CD8-positive, alpha-beta memory T cell (primary cell): ENCODE results near the gene GFER. TPM values are rescaled to one million over a fixed set of nuclear protein-coding genes. Genes with fewer than 3 reads are reported as not detected.

Experiments used
- CTCF ChIA-PET: fragments of 350-600 bp; sonication (Branson Sonifier 250); formaldehyde crosslinking; loops from one replicate; lab custom pipeline; 2021; ENCODE audit warnings: antibody characterized with exemption; lab: Charles Lee
- POLR2A ChIA-PET: fragments of 350-600 bp; sonication (Branson Sonifier 250); formaldehyde crosslinking; loops from one replicate; lab custom pipeline; 2021; ENCODE audit warnings: antibody characterized with exemption; lab: Charles Lee
- DNase-seq, 5 donors: peaks; one replicate each; pipeline versions ENCODE4 v3.0.0 to v3.0.0-alpha.2; 2020 to 2022; ENCODE audit warnings: mixed read lengths in 1 of 5
- H3K27ac ChIP-seq: one replicate; pipeline ENCODE4 v1.7.0; 2013; ENCODE audit warnings: low read depth, mild to moderate bottlenecking, low read length, moderate library complexity
- H3K27me3 ChIP-seq: 2 replicates; pipeline ENCODE4 v1.7.0; 2013; ENCODE audit warnings: low read length, mild to moderate bottlenecking; ENCODE audit not compliant: insufficient read depth, poor library complexity, severe bottlenecking
- H3K36me3 ChIP-seq: 2 replicates; pipeline ENCODE4 v1.7.0; 2013; ENCODE audit warnings: mild to moderate bottlenecking, low read length, moderate library complexity; ENCODE audit not compliant: insufficient read depth
- H3K4me1 ChIP-seq: 2 replicates; pipeline ENCODE4 v1.7.0; 2013; ENCODE audit warnings: mild to moderate bottlenecking, low read length, moderate library complexity; ENCODE audit not compliant: insufficient read depth
- H3K4me3 ChIP-seq: 2 replicates; pipeline ENCODE4 v1.7.0; 2013; ENCODE audit warnings: mild to moderate bottlenecking, low read length
- H3K9me3 ChIP-seq: 2 replicates; pipeline ENCODE4 v1.7.0; 2013; ENCODE audit warnings: mild to moderate bottlenecking, low read length
- H3K27ac Mint-ChIP-seq, 8 donors: one replicate each; pipeline ENCODE4 v1.8.0; 2020 to 2021; ENCODE audit warnings: mixed read lengths in 8 of 8, mild to moderate bottlenecking in 6 of 8, inconsistent platforms in 3 of 8, moderate library complexity in 3 of 8
- H3K27me3 Mint-ChIP-seq, 2 donors: one replicate each; pipeline ENCODE4 v1.8.0; 2020 to 2021; ENCODE audit warnings: mixed read lengths in 2 of 2, mild to moderate bottlenecking in 1 of 2, moderate library complexity in 1 of 2
- H3K36me3 Mint-ChIP-seq, 3 donors: one replicate each; pipeline ENCODE4 v1.8.0; 2020 to 2021; ENCODE audit warnings: mixed read lengths in 3 of 3, inconsistent platforms in 1 of 3, mild to moderate bottlenecking in 1 of 3
- H3K4me1 Mint-ChIP-seq, 3 donors: one replicate each; pipeline ENCODE4 v1.8.0; 2020 to 2021; ENCODE audit warnings: mixed read lengths in 3 of 3, inconsistent platforms in 1 of 3, mild to moderate bottlenecking in 1 of 3
- H3K4me3 Mint-ChIP-seq, 7 donors: one replicate each; pipeline ENCODE4 v1.8.0; 2020 to 2021; ENCODE audit warnings: mixed read lengths in 7 of 7, mild to moderate bottlenecking in 6 of 7, moderate library complexity in 4 of 7, inconsistent platforms in 2 of 7
- H3K9me3 Mint-ChIP-seq, 5 donors: one replicate each; pipeline ENCODE4 v1.8.0; 2020 to 2022; ENCODE audit warnings: mixed read lengths in 5 of 5, mild to moderate bottlenecking in 3 of 5, moderate library complexity in 2 of 5, inconsistent platforms in 1 of 5
- polyA plus RNA-seq: library from polyadenylated mRNA; unstranded; fragments of 300-500 nt; fragmentation: Illumina TruSeq; gene quantifications from one replicate; pipeline ENCODE4 v1.2.3, GENCODE V29; 2021
- total RNA-seq, 2 experiments: library from RNA; stranded (reverse); gene quantifications; one replicate each; pipeline ENCODE4 v1.2.3, GENCODE V29; 2021

GFER gene
- total and polyA plus RNA-seq, 3 experiments from 2014 or later = 38.4 to 50.1 (median 41.7) TPM

DNA sequence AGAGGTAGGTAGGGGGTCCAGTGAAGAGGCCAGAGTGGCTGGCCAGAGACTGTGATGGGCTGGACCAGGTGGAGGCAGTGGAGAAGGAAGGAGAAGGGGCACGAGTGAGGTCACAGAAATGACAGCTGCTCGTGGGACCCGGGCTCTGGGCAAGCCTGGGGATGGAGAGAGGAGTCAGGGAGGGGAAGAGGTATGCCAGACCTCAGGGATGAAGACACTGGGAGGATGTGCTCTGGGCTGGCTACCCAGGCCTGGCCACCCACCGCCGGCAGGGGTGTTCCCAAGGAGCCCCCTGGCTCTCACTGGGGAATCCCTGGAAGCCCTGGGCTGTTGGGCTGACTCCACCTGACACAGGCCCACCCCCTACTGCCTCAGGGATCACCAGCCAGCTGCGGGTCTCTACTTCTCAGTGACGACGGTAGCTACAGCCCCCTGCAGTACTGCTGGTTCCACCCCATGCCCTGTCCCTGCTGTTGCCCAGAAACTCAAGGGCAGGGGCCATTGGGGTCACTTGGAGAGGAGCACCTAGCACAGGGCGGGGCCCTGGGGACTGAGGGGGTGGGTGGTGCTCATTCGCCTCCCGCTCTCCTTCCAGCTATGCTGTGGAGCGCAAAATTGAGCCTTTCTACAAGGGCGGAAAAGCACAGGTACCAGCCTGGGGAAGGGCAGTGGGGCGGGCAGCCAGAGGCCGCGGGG, 10.4 kb upstream of the GFER start:
- H3K9me3 Mint-ChIP-seq = peaks cover 0 to 5% (median 0%) of the 10 kb centered on the region in 5 donors
- H3K4me3 ChIP-seq = no peak overlapping the region
- peaks cover 0 to 5% of the 10 kb centered on the region in 2 donors for H3K27me3 Mint-ChIP-seq
- peaks cover 17 to 20% (median 19%) of the 10 kb centered on the region in 3 donors for H3K4me1 Mint-ChIP-seq
- H3K9me3 ChIP-seq = no peaks in the 10 kb centered on the region
- POLR2A ChIA-PET = interaction anchor here (0.6 to 1.2 kb wide), 2 partner anchors 9 to 13 kb away, joined by 3 to 6 read pairs; partner anchors contain the start of gene RPS2
- CTCF ChIA-PET = interaction anchor here (0.7 to 1.0 kb wide), 2 partner anchors 13 to 31 kb away, joined by 3 read pairs; no protein-coding TSS in a partner anchor
- H3K27me3 ChIP-seq = no peaks in the 10 kb centered on the region
- peaks cover 17% of the 10 kb centered on the region for H3K4me1 ChIP-seq
- peaks cover 20% of the 10 kb centered on the region for H3K36me3 ChIP-seq
- H3K27ac Mint-ChIP-seq = no peak overlapping the region
- DNase-seq = no peak
- no peak overlapping the region for H3K27ac ChIP-seq
- H3K36me3 Mint-ChIP-seq = peaks cover 0 to 56% (median 2%) of the 10 kb centered on the region in 3 donors
- peak overlapping the region in 5 of 7 donors; percentile 12 to 93 (median 52) for H3K4me3 Mint-ChIP-seq

DNA sequence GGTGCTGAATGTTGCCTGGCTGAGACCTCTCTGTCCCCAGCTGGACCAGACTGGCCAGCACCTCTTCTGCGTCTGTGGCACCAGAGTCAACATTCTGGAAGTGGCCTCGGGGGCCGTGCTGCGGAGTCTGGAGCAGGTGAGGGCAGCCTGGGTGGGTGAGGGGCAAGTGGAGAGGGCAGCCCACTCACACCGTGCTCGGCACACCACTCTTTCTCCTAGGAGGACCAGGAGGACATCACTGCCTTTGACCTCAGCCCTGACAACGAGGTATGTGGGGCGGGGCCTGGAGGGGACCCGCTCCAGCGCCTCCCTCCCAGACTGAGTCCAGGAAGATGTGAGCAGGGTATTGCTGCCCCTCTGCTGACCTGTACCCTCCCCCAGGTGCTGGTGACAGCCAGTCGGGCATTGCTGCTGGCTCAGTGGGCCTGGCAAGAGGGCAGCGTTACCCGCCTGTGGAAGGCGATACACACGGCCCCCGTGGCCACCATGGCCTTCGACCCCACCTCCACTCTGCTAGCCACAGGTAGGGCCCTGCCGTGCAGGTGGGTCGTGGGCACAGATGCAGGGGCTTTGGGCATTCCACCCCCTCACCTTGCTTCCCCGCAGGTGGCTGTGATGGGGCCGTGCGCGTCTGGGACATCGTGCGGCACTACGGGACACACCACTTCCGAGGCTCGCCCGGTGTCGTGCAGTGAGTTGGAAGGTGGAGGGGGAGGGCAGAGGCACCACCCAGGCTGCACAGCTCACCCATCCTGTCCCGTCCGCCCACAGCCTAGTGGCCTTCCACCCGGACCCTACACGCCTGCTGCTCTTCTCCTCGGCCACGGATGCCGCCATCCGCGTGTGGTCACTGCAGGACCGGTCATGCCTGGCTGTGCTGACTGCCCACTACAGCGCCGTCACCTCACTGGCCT, 9.6 kb upstream of the GFER start:
- H3K27ac ChIP-seq = no peak overlapping the region
- CTCF ChIA-PET = interaction anchor here (0.7 kb wide), 1 partner anchor 30 kb away, joined by 3 read pairs; no protein-coding TSS in a partner anchor
- H3K4me1 ChIP-seq = peaks cover 17% of the 10 kb centered on the region
- POLR2A ChIA-PET = interaction anchor here (0.8 kb wide), 1 partner anchor 10 kb away, joined by 3 read pairs; the partner anchor contains the start of gene RPS2
- H3K27ac Mint-ChIP-seq = no peak overlapping the region
- H3K27me3 ChIP-seq = no peaks in the 10 kb centered on the region
- H3K4me3 ChIP-seq = no peak overlapping the region
- H3K27me3 Mint-ChIP-seq = peaks cover under 1 to 5% of the 10 kb centered on the region in 2 donors
- peaks cover 20% of the 10 kb centered on the region for H3K36me3 ChIP-seq
- no peaks in the 10 kb centered on the region for H3K9me3 ChIP-seq
- H3K4me3 Mint-ChIP-seq = peak overlapping the region in 4 of 7 donors; percentile 12 to 74 (median 32)
- H3K36me3 Mint-ChIP-seq = peaks cover 0 to 57% (median 2%) of the 10 kb centered on the region in 3 donors
- peaks cover 0 to 5% (median 0%) of the 10 kb centered on the region in 5 donors for H3K9me3 Mint-ChIP-seq
- H3K4me1 Mint-ChIP-seq = peaks cover 17 to 20% (median 19%) of the 10 kb centered on the region in 3 donors
- DNase-seq = no peak

DNA sequence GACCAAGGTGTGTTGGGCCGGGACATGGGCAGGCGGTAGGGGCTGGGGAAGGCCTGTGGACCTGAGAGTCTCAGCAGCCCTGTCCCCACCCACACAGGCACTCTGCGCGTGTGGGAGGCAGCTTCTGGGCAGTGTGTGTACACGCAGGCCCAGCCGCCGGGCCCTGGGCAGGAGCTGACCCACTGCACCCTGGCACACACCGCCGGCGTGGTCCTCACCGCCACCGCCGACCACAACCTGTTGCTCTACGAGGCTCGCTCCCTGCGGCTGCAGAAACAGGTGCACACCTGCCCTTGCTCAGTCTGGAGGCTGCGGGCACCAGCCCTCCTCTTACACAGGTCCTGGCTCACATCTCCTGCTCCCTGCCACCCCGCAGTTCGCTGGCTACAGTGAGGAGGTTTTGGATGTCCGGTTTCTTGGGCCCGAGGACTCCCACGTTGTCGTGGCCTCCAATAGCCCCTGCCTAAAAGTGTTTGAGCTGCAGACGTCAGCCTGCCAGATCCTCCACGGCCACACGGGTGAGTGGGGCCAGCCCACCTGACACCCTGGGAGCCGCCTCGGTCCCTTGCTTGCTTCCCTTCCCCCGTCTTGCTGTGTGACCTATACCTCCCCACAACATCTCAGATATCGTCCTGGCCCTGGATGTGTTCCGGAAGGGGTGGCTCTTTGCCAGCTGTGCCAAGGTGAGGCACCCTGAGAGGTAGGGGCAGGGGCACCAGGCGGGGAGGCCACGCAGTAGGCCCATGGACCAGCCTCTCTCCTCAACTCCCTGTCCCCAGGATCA, 8.4 kb upstream of the GFER start:
- H3K27me3 ChIP-seq = peaks cover 3% of the 10 kb centered on the region
- CTCF ChIA-PET = no interaction called here
- H3K9me3 Mint-ChIP-seq = peaks cover 0 to 5% (median 0%) of the 10 kb centered on the region in 5 donors

DNA sequence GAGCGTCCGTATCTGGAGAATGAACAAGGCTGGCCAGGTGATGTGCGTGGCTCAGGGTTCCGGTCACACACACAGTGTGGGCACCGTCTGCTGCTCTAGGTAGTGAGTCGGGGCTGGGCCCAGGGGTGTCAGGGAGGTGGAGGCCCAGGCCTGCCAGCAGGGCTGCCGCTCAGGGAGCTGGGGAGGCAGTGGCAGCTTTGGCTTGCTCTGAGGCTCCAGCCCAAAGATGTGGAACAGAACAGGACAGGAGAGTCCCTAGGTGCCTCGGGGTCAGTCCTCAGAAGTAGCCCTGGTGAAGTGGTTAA, 7.8 kb upstream of the GFER start:
- H3K4me1 Mint-ChIP-seq = peaks cover 13 to 15% (median 14%) of the 10 kb centered on the region in 3 donors
- H3K4me3 Mint-ChIP-seq = no peak overlapping the region
- H3K9me3 Mint-ChIP-seq = peaks cover 0 to 5% (median 0%) of the 10 kb centered on the region in 5 donors
- ChIA-PET CTCF (no interaction called here), POLR2A (interaction anchor here (1.4 kb wide), 1 partner anchor 11 kb away, joined by 5 read pairs; the partner anchor contains the start of gene RPS2)
- H3K4me1 ChIP-seq = peaks cover 12% of the 10 kb centered on the region
- peaks cover 8% of the 10 kb centered on the region for H3K27me3 ChIP-seq
- H3K4me3 ChIP-seq = no peak overlapping the region
- H3K27ac Mint-ChIP-seq = no peak overlapping the region
- peaks cover 20% of the 10 kb centered on the region for H3K36me3 ChIP-seq
- no peak for DNase-seq
- H3K9me3 ChIP-seq = no peaks in the 10 kb centered on the region
- no peak overlapping the region for H3K27ac ChIP-seq
- H3K27me3 Mint-ChIP-seq = peaks cover 6 to 13% of the 10 kb centered on the region in 2 donors
- peaks cover 0 to 57% (median 2%) of the 10 kb centered on the region in 3 donors for H3K36me3 Mint-ChIP-seq

More for the DNA sequence above, 8.4 kb upstream of the GFER start:
- H3K4me3 ChIP-seq = no peak overlapping the region
- peaks cover 17 to 20% (median 19%) of the 10 kb centered on the region in 3 donors for H3K4me1 Mint-ChIP-seq
- no peak overlapping the region for H3K27ac Mint-ChIP-seq
- peak overlapping the region in 1 of 7 donors; percentile 56 for H3K4me3 Mint-ChIP-seq
- POLR2A ChIA-PET = interaction anchor here (0.8 kb wide), 1 partner anchor 11 kb away, joined by 3 read pairs; the partner anchor contains the start of gene RPS2
- no peaks in the 10 kb centered on the region for H3K9me3 ChIP-seq
- H3K36me3 Mint-ChIP-seq = peaks cover 0 to 57% (median 2%) of the 10 kb centered on the region in 3 donors
- peaks cover 3 to 9% of the 10 kb centered on the region in 2 donors for H3K27me3 Mint-ChIP-seq
- H3K27ac ChIP-seq = no peak overlapping the region
- DNase-seq = no peak
- peaks cover 20% of the 10 kb centered on the region for H3K36me3 ChIP-seq
- H3K4me1 ChIP-seq = peaks cover 17% of the 10 kb centered on the region

DNA sequence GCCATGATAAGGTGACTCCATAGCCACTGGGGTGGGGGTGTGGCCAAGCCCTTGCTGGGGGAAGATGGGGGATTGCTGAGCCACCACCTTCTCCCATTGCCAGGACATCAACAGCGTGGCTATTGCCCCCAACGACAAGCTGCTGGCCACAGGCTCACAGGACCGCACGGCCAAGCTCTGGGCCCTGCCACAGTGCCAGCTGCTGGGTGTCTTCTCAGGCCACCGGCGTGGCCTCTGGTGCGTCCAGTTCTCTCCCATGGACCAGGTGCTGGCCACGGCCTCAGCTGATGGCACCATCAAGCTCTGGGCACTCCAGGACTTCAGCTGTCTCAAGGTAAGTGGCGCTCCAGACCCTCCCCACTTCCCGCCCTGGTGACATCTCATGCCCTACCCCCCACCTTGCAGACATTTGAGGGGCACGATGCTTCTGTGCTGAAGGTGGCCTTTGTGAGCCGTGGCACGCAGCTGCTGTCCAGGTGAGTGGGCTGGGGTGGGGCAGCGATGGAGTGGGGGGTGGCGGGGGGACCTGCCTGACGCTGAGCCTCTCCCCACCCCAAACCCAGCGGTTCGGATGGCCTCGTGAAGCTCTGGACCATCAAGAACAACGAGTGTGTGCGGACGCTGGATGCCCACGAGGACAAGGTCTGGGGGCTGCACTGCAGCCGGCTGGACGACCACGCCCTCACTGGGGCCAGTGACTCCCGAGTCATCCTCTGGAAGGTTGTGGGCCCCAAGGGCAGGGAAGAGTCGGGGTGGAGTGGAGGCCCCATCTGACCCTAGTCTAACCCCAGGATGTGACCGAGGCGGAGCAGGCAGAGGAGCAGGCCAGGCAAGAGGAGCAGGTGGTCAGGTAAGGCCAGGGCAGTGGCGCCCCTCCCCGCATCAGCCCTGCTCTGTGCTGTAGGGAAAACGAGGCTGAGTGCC, 6.8 kb upstream of the GFER start:
- DNase-seq = no peak
- H3K27me3 ChIP-seq = peaks cover 16% of the 10 kb centered on the region
- H3K27ac Mint-ChIP-seq = no peak overlapping the region
- H3K9me3 Mint-ChIP-seq = no peaks in the 10 kb centered on the region
- no peak overlapping the region for H3K4me3 Mint-ChIP-seq
- peaks cover 6% of the 10 kb centered on the region in 3 donors for H3K4me1 Mint-ChIP-seq
- H3K27ac ChIP-seq = no peak overlapping the region
- H3K36me3 ChIP-seq = peaks cover 20% of the 10 kb centered on the region
- CTCF ChIA-PET = interaction anchor here (1.0 to 1.1 kb wide), 2 partner anchors 27 to 163 kb away, joined by 3 to 4 read pairs; no protein-coding TSS in a partner anchor
- no peaks in the 10 kb centered on the region for H3K9me3 ChIP-seq
- peaks cover 9% of the 10 kb centered on the region for H3K4me1 ChIP-seq
- peaks cover 11 to 12% of the 10 kb centered on the region in 2 donors for H3K27me3 Mint-ChIP-seq
- POLR2A ChIA-PET = interaction anchor here (1.4 kb wide), 1 partner anchor 13 kb away, joined by 5 read pairs; the partner anchor contains the start of gene RPS2
- H3K36me3 Mint-ChIP-seq = peaks cover 0 to 51% (median 2%) of the 10 kb centered on the region in 3 donors
- no peak overlapping the region for H3K4me3 ChIP-seq

DNA sequence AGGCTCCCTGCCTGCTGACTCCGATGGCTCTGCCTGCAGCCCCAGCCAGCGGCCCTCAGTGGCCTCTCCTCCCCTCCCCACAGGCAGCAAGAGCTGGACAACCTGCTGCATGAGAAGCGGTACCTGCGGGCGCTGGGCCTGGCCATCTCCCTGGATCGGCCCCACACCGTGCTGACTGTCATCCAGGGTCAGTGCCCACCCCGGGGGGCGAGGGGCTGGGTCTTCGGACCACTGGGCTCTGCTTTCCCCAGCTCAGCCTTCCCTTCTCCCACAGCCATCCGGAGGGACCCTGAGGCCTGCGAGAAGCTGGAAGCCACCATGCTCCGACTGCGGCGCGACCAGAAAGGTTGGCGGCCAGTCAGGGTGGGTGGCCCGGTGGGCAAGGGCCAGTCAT, 6.1 kb upstream of the GFER start:
- H3K27me3 ChIP-seq = peaks cover 16% of the 10 kb centered on the region
- H3K4me3 Mint-ChIP-seq = no peak overlapping the region
- no peak overlapping the region for H3K4me3 ChIP-seq
- CTCF ChIA-PET = interaction anchor here (1.1 kb wide), 1 partner anchor 26 kb away, joined by 3 read pairs; no protein-coding TSS in a partner anchor
- peaks cover 2 to 6% (median 3%) of the 10 kb centered on the region in 3 donors for H3K4me1 Mint-ChIP-seq
- peaks cover 0 to 48% (median 2%) of the 10 kb centered on the region in 3 donors for H3K36me3 Mint-ChIP-seq
- peaks cover 12% of the 10 kb centered on the region in 2 donors for H3K27me3 Mint-ChIP-seq
- H3K9me3 Mint-ChIP-seq = no peaks in the 10 kb centered on the region
- peaks cover 6% of the 10 kb centered on the region for H3K4me1 ChIP-seq
- no peak overlapping the region for H3K27ac ChIP-seq
- DNase-seq = no peak
- POLR2A ChIA-PET = no interaction called here
- no peaks in the 10 kb centered on the region for H3K9me3 ChIP-seq
- H3K36me3 ChIP-seq = peaks cover 20% of the 10 kb centered on the region
- no peak overlapping the region for H3K27ac Mint-ChIP-seq
